ENCODE measurements around the gene RBM8A.
A peak's percentile ranks its signal among the peaks of the same experiment; 100 is the strongest.

The RBM8A gene

DNA sequence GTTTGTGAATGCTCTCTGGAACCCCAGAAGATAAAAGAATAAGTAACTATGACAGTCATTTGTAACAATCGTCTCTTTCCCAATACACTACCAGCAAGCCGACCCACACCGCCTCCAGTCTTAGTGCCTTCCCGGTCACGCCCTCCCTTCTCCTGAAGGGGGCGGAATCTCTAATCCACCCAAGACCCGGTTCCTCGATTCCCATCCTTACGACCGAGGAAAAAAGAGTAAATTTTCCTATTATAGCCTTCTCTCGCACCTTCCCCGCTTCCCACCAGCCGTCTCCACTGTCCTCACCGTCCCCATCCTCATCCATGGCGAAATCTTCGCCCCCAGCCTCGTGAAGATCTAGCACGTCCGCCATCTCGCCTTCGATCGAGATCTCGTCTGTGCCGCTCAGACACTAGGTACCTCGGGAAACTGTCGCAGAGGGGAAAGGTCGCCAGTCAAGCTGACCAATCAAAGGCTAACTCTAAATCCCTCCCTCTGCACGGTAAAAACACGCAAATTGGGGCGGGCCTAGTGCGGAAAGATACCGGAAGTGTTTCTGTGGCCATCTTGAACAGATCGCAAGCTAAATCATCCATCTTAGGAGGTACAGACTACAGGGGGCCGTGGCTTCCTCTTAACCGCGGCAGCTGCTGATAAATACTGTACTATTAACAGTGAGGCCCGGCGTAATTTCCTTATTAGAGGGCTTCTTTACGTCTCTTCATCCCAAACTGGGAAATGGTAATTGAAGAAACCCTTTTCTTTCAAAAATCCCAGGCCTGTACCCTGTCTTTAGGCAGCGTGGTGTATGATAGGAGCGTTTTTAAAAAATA lies at the start of gene RBM8A:
RBM8A (minus strand) TSS at position 422 of the 824 bp plus-strand sequence; CDS start at position 364, 58 bp downstream.
- DNase-seq = peak; percentile 84 to 97

DNA sequence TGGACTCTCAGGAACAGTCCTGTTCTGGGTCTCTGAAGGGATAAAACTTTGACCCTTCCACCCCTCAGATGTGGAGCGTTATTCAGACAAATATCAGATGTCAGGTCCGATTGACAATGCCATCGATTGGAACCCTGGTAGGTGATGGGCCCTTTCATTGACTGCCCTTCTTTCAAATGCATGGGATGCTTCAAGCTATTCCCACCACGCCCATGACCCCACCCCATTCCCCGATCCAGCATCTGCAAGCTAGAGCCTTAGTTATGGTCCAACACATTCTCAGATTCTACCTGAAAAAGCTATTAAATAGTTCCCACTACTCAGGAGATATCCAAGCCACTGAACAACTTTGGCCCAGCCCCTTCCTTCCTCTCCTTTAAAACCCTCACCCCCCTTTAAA lies 49.7 kb upstream of the RBM8A start:
- no peak for DNase-seq

DNA sequence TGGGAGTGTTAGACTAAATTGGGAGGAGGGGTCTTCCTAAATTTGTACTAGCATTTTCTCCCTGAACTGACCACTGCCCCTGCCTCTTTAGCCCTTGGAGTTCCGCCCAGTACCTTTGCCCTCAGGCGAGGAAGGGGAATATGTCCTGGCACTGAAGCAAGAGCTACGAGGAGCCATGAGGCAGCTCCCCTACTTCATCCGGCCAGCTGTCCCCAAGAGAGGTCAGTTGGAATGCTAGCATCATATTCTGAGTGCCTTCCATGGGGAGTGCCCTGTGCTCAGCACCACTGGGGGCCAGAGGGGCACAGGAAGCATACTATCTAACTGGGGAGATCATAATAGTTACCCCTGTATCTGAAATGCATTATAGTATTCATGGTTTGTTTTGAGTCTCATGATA lies 47.9 kb upstream of the RBM8A start:
- no peak for DNase-seq

- DNase-seq = no peak
Observed at GRCh38 chr1:145974721-145975120, 47.4 kb upstream of the RBM8A start.

DNA sequence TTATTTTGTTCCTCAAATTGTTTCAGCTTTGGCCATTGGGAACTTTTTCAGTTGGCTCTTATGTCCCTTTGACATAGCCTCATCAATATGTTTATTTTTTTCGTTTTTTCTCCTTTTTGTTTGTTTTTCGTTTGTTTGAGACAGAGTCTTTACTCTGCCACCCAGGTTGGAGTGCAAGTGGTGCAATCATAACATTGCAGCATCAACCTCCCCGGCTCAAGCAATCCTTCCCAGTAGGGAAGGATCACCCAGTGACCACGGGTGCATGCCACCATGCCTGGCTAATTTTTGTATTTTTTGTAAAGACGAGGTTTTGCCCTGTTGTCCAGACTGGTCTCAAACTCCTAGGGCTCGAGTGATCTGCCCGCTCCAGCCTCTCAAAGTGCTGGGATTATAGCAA lies 45.3 kb upstream of the RBM8A start:
- DNase-seq = no peak

DNA sequence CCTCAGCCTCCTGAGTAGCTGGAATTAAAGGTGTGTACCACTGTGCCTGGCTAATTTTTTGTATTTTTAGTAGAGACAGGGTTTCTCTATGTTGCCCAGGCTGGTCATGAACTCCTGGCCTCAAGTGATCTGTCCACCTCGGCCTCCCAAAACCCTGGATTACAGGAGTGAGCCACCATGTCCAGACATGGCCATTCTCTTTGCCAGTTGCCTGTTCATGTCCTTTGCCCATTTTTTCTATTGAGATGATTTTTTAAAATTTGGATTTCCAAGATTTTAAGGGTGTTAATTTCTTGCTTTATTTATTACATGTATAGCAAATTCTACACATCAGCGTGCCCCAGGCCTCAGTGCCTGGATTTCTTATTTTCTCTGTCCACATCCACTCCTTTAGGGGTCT lies 40.0 kb upstream of the RBM8A start:
- no peak for DNase-seq

GRCh38 chr1:145965119-145965744 lies 37.9 kb upstream of the RBM8A start:
- no peak for DNase-seq

GRCh38 chr1:145964328-145965118 lies 37.2 kb upstream of the RBM8A start, which contains the start of the genes ANKRD34A and POLR3GL:
Gene ANKRD34A, minus strand, starts transcription at chr1:145964575. Its CDS starts 2,816 bp downstream, at chr1:145961759.
Gene POLR3GL, plus strand, starts transcription at chr1:145964690. Its CDS starts 10,176 bp downstream, at chr1:145974866.
- DNase-seq = peak; percentile 90 to 93

GRCh38 chr1:145963265-145964019 lies 36.2 kb upstream of the RBM8A start:
- peak; percentile 46 to 77 for DNase-seq

DNA sequence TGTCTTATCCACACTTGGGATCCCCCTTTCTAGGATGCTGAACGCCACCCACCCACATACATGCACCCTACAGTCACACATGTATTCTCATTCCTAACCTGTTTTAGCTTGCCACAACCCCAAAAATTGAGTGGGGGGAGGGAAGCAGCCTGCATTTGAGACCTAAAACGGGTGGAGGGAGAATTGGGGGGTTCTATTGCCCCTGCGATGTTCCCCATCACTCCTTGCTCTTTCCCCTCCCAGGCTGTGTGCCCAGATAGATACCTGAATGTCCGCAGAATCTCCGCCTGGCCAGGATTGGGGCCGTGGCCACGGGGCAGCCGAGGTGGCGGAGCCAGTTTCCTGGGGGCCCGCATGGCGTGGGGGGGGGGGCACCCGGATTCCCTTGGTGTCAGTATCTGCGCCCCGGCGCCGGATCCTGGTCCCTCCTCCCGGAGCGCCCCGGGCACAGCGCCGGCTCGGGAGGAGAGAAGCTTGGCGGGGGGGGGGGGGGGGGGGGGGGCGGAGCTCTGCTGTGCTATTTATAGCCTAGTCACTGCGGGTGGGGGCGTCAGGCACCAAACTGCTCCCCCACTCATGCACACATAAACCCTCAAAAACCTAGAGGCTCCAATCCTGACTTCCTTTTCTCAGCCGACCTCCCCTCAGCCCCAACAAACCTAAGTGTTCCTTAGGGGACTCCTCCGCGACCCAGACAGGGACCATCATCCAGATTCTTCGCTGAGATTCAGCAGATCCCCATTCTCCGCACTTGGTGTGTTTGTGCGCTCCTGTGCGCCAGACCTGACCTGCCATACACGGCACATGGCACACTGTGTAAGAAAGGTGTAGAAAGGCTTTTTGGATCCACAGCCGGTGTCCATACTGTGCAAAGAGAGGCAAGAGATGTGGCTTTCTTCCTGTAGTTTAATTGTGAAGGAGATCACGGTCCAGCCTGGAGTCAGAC lies 35.1 kb upstream of the RBM8A start:
- peak in 1 of 2 experiments; percentile 20 for DNase-seq

- DNase-seq = peak in 1 of 2 experiments; percentile 7
Observed at GRCh38 chr1:145961425-145962156, 34.3 kb upstream of the RBM8A start.

GRCh38 chr1:145961109-145961424 lies 33.8 kb upstream of the RBM8A start:
- DNase-seq = no peak

- DNase-seq = peak; percentile 43 to 69
Observed at GRCh38 chr1:145960468-145961108, 33.3 kb upstream of the RBM8A start.

GRCh38 chr1:145959957-145960467 lies 32.7 kb upstream of the RBM8A start:
- no peak for DNase-seq

DNA sequence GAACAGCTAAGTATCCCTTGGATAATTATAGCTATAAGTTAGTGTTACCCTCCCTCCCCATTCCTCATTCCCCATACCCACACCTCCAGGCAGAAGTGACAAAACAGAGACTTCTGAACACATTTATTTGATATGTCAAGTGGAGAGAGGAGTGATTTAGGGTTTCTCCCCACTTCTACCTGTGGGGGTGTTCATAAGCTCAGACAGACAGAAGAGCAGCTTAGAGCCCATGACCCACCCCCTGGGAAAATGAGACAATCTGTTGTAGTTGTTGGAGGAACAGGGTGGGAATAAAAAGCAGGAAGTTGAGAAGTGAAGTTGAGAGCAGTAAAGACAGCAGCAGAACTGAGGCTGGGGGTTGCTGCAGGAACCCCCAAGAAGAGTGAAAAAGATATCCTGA lies 32.0 kb upstream of the RBM8A start:
- no peak for DNase-seq

DNA sequence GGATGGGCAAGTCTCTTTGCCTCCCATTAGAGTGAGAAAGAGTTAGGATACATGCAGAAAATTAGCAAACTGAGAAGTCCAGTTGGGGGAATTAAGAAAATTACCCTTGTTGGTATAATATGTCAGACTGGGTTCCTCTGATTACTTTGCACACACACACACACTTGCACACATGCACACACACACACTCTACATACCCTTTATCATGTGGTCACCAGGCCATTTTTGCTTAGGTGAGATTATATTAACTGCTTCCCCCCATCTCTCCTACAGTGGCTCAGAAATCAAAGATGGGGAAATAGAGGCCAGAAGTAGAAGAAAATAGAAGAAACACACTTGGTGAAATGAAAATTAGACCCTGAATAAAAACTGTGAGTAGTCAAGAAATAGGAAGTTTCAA lies 31.4 kb upstream of the RBM8A start:
- no peak for DNase-seq

- DNase-seq = peak; percentile 71 to 93
Observed at GRCh38 chr1:145957443-145958319, 30.4 kb upstream of the RBM8A start, which contains the start of gene LIX1L. Gene LIX1L, minus strand, starts transcription at chr1:145958017. Its CDS starts 90 bp downstream, at chr1:145957927.

DNA sequence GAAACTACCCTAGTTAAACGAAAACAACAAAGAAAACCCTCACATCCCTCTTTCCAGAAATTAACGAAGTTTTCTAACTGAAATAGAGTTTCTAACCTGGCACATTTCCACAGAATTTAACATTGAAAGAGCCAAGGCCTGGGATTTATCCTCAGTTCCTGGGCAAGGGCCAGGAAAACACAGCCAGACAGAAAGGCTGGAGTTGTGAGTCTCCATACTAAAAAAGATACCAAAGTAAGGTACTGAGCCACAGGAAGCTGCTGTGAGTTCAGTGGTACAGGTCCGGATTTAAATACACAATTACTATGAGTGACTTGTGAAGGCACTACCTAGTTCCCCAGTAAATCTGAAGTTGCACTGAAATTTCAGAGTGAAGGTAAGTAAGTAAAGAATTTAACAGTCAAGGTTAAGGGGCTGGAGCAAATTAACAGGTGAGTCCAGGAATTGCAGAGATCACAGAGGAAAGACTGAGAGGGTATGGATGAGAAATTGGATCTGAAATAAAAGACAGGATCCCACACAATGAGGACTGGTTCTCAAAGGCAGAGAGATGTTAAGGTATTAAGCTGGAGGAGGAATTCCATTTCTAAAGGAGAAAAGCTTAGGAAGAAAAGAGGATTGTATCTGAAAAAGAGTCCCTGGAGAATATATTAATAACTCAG lies 29.6 kb upstream of the RBM8A start:
- no peak for DNase-seq

Data from SW 1271 (cell line).